NT2/D1 (cell line): ENCODE results near the gene SLC26A4.

Source experiments
- DNase-seq: peaks from one replicate; pipeline ENCODE4 v3.0.0-alpha.2; 2011; ENCODE audit warnings: low read depth, low spot score
- H3K27me3 ChIP-seq: 2 replicates; pipeline ENCODE4 v1.6.0; 2011; ENCODE audit warnings: mild to moderate bottlenecking; ENCODE audit not compliant: insufficient read length, insufficient read depth
- H3K36me3 ChIP-seq: 2 replicates; pipeline ENCODE4 v1.6.1; 2011; ENCODE audit warnings: mild to moderate bottlenecking, low read length, mixed read lengths; ENCODE audit not compliant: insufficient read depth, insufficient read length
- H3K4me1 ChIP-seq: 2 replicates; pipeline ENCODE4 v1.5.1; 2011; ENCODE audit not compliant: insufficient read depth, insufficient read length
- H3K4me3 ChIP-seq: 2 replicates; pipeline ENCODE4 v1.5.1; 2011; ENCODE audit warnings: low read depth; ENCODE audit not compliant: insufficient read length
- H3K9ac ChIP-seq: 2 replicates; pipeline ENCODE4 v1.6.0; 2011; ENCODE audit warnings: low read depth; ENCODE audit not compliant: insufficient read length
- H3K9me3 ChIP-seq: 2 replicates; pipeline ENCODE4 v1.5.1; 2011; ENCODE audit warnings: mild to moderate bottlenecking, low read length; ENCODE audit not compliant: insufficient read depth
- SUZ12 ChIP-seq: IDR thresholded peaks from 2 replicates; pipeline ENCODE4 v1.6.1; 2011; ENCODE audit not compliant: insufficient read length, insufficient read depth; ENCODE audit errors: extremely low read depth
- YY1 ChIP-seq: IDR thresholded peaks from 2 replicates; pipeline ENCODE4 v1.6.1; 2011; ENCODE audit not compliant: insufficient read length, insufficient read depth
- ZNF274 ChIP-seq: IDR thresholded peaks from 2 replicates; pipeline ENCODE4 v1.6.1; 2011; ENCODE audit warnings: mild to moderate bottlenecking, low read depth, low read length

Gene SLC26A4

DNA sequence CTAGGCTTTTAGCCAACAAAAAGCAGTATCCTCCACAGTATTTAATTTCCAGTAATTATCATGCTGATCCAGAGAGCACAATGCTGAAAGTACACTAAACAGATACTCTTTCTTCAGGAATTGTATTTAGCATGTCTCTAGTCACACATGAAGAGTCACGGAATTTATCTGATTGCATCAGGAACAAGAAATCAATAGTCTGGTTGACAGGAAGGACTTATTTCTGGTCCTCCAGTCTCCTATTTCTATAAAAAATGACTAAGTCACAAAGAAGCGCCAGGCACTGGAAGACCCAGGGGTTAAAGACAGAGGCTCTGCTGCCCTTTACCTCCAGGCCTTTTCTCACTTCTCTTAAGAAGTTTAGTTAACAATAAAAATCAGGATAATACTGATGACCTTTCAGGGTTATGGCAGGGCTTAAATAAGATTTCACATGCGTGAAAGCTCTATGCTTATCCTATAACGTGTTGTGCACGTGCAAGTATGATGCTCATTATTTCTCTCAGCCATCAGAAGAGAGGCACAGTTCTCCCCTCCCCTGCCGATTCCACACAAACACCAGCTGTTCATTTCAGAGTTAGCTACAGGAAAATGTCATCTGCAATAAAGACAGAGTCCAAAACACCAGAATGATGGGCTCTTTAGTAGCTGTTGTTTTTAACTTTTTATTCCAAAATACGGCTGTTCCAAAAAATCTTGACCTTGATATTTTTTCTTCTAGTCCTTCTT is 36.9 kb downstream of the SLC26A4 start:
- TF ChIP-seq YY1 (no peak), ZNF274 (no peak), SUZ12 (no peak)
- H3K4me3 ChIP-seq, result no peak overlapping the region
- H3K4me1 ChIP-seq, result no peaks in the 10 kb centered on the region
- H3K27me3 ChIP-seq, result no peaks in the 10 kb centered on the region
- DNase-seq, result no peak
- H3K36me3 ChIP-seq, result no peaks in the 10 kb centered on the region
- no peak overlapping the region for H3K9ac ChIP-seq
- no peaks in the 10 kb centered on the region for H3K9me3 ChIP-seq

DNA sequence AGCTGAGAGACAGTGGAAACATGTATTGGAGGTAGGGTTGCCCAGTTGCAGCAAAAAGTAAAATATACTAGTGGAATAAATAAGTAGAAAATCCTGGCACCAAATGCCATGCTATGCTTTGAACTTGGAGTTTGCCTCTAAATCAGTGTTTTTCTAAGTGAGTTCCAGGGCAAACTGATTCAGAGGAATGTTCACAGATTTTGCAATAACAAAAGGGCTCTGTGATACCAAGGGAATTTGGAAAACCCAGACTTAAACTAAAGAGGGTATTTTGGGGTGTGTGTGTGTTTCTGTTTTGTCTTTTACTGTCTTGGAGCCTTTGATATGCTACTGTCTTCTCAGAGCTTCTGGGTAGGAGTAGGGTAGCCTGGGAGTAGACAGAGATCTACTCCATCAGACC is 39.9 kb downstream of the SLC26A4 start:
- Histone ChIP-seq H3K36me3 (no peaks in the 10 kb centered on the region), H3K9me3 (no peaks in the 10 kb centered on the region), H3K4me1 (no peaks in the 10 kb centered on the region), H3K4me3 (no peak overlapping the region), H3K9ac (no peak overlapping the region), H3K27me3 (no peaks in the 10 kb centered on the region)
- TF ChIP-seq SUZ12, result no peak
- no peak for TF ChIP-seq ZNF274
- no peak for TF ChIP-seq YY1
- no peak for DNase-seq

DNA sequence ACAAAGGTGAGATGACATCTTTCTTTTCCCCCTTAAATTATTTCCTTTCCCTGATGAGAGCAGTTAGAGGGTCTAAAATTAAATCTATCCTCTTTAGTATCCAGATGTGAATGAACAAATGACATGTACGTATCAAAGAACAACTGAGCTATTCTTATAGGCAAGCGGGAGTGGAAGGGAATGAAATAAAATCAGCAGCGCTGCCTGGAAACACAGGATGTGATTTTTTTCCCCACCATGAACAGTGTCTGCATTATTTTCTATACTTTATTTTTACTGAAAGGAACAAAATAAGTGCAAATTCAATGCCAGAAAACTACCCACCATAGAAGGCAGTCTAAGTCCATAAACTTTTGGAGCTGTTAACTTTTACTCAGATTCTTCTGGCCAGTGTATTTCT is 40.6 kb downstream of the SLC26A4 start:
- H3K27me3 ChIP-seq, result no peaks in the 10 kb centered on the region
- no peaks in the 10 kb centered on the region for H3K4me1 ChIP-seq
- H3K9ac ChIP-seq, result no peak overlapping the region
- DNase-seq, result no peak
- no peaks in the 10 kb centered on the region for H3K36me3 ChIP-seq
- no peak for TF ChIP-seq YY1
- no peak for TF ChIP-seq SUZ12
- no peak for TF ChIP-seq ZNF274
- H3K9me3 ChIP-seq, result no peaks in the 10 kb centered on the region
- no peak overlapping the region for H3K4me3 ChIP-seq

DNA sequence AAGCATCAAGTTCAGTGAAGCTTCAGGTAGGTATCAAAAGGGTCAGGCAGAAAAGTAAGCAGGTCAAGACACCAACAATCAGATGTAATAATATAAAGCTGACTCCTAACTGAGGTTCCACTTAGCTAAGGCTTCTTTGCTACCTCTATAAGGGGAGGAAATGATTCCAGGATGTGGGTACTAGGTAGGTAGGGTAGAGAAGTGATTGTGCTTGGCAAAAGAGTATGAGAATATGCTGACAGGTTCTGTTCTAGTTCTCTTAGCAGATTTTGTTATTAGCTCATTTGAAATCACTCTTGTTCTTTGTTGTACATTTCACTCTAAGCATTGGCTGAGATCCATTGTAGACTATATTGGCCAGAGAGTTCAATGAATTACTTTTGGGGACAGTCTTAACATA is 42.6 kb downstream of the SLC26A4 start:
- TF ChIP-seq ZNF274 (no peak), YY1 (no peak), SUZ12 (no peak)
- no peaks in the 10 kb centered on the region for H3K36me3 ChIP-seq
- no peak for DNase-seq
- no peaks in the 10 kb centered on the region for H3K4me1 ChIP-seq
- no peaks in the 10 kb centered on the region for H3K9me3 ChIP-seq
- H3K9ac ChIP-seq, result no peak overlapping the region
- H3K27me3 ChIP-seq, result no peaks in the 10 kb centered on the region
- no peak overlapping the region for H3K4me3 ChIP-seq

DNA sequence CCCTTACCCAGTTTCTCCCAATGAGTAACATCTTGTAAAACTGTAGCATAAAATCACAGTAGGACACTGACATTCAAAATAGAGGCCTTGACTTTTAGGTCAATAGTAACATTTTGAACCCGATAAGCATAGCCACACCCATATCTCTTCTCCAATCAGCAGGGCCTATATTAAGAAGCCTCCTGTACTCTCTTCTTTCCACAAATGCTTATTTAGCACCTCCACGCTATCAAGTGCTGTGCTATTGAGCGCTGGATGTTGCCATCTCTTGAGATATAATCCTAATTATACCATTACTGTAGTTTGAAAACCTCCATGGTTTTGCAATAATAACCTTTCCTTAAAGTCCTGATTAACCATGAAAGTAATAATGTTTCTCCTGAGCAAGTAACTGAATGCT is 43.2 kb downstream of the SLC26A4 start:
- H3K9me3 ChIP-seq, result no peaks in the 10 kb centered on the region
- H3K4me3 ChIP-seq, result no peak overlapping the region
- H3K9ac ChIP-seq, result no peak overlapping the region
- TF ChIP-seq SUZ12 (no peak), YY1 (no peak), ZNF274 (no peak)
- DNase-seq, result no peak
- H3K4me1 ChIP-seq, result no peaks in the 10 kb centered on the region
- no peaks in the 10 kb centered on the region for H3K27me3 ChIP-seq
- H3K36me3 ChIP-seq, result no peaks in the 10 kb centered on the region

DNA sequence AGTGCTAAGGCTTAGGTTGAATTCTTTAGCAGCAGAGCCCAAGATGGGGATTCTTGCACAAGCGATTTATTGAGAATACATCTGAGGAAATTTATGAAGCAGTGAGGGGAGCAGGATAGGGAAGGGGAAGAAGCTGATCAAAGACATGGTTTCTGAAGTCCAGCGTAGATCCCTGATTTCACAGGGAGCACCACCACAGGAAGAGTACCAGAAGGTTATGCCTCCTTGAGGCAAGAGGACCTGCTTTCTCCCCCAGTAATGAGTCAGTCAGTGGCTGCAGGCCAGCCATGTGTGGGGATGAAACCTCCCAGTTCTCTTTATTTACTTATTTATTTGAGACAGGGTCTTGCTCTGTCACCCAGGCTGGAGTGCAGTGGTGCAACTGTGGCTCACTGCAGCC is 48.3 kb downstream of the SLC26A4 start:
- no peaks in the 10 kb centered on the region for H3K36me3 ChIP-seq
- TF ChIP-seq YY1 (no peak), ZNF274 (no peak), SUZ12 (no peak)
- H3K4me3 ChIP-seq, result no peak overlapping the region
- DNase-seq, result no peak
- H3K27me3 ChIP-seq, result no peaks in the 10 kb centered on the region
- H3K9ac ChIP-seq, result no peak overlapping the region
- H3K4me1 ChIP-seq, result no peaks in the 10 kb centered on the region
- H3K9me3 ChIP-seq, result no peaks in the 10 kb centered on the region

DNA sequence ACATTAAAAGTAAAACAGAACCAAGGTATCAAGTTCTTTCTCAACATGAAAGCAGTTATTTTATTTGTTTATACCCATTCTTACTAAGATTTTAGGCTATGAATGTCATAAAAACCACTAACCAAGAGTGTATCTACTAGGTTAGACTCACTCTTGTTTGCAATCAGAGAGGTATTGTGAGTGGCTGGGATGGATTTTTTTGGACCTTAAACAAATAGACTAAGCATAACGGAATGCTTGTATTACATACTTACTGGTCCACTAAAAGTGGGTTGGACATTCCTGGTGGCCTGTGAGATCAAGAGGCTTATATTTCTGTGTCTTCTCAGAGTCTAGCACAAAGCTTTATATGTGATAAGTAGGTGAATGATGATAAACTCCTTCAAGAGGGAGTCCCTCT is 50.7 kb downstream of the SLC26A4 start:
- DNase-seq, result no peak
- no peaks in the 10 kb centered on the region for H3K36me3 ChIP-seq
- H3K9me3 ChIP-seq, result no peaks in the 10 kb centered on the region

More for the DNA sequence above, 50.7 kb downstream of the SLC26A4 start:
- no peak overlapping the region for H3K4me3 ChIP-seq
- TF ChIP-seq SUZ12, result no peak
- TF ChIP-seq YY1, result no peak
- TF ChIP-seq ZNF274, result no peak
- H3K4me1 ChIP-seq, result no peaks in the 10 kb centered on the region
- no peak overlapping the region for H3K9ac ChIP-seq
- no peaks in the 10 kb centered on the region for H3K27me3 ChIP-seq
